ENCODE results near the gene TMPRSS15. TPM values are rescaled to one million over a fixed set of nuclear protein-coding genes. Genes with fewer than 3 reads are reported as not detected.

TMPRSS15 gene
- total RNA-seq, 1 experiment from 2014 or later: not detected

DNA sequence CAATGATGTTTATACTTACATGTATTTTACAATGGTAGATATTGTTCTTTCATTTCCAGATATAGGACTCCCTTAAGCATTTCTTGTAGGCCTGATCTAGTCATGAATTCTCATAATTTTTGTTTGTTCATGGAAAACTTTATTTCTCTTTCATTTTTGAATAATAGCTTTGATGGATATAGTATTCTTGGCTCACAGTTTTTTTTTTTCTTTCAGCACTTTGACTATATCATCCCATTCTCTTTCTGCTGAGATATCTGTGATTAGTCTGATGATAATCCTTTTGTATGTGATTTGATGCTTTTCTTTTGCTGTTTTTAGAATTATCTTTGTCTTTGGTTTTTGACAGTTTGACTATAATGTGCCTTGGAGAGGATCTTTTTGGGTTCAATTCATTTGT, 183.1 kb downstream of the TMPRSS15 start:
- DNase-seq (ENCODE audit: low spot score): no peak
- intact Hi-C loops (cut with micrococcal nuclease; ENCODE audit: unreplicated experiment): no loop called here
- peaks cover 10% of the 10 kb centered on the region for H3K9me3 ChIP-seq (ENCODE audit: low read depth, low read length, poor library complexity, severe bottlenecking)
- no TSS peak for BruUV-seq (replicated peaks)
- POLR2A ChIA-PET (ENCODE audit: low non-redundant PET): interaction anchor here (0.5 kb wide), 1 partner anchor 29 kb away, joined by 4 read pairs; no protein-coding TSS in a partner anchor
- no peak overlapping the region for H3K4me3 ChIP-seq (ENCODE audit: low read depth, low read length, poor library complexity, severe bottlenecking)
- no peaks in the 10 kb centered on the region for H3K27me3 ChIP-seq (replicated peaks; ENCODE audit: insufficient read depth, low read depth, low read length, poor library complexity)
- H3K4me1 ChIP-seq (ENCODE audit: insufficient read depth, low read length, poor library complexity, severe bottlenecking): no peaks in the 10 kb centered on the region
- no peak overlapping the region for H3K27ac ChIP-seq (ENCODE audit: low read depth, low read length, poor library complexity, severe bottlenecking)
- CTCF ChIA-PET: no interaction called here
- TF ChIP-seq EZH2 (IDR thresholded peaks at IDR 0.05; ENCODE audit: borderline replicate concordance, low read depth, low read length, poor library complexity, severe bottlenecking) (no peak), CTCF (conservative IDR thresholded peaks at IDR 0.05; ENCODE audit: low read depth, low read length) (no peak)
- no peaks in the 10 kb centered on the region for H3K36me3 ChIP-seq (ENCODE audit: insufficient read depth, low read length, poor library complexity, severe bottlenecking)

Other genes with a start within 250 kb of the TMPRSS15 start
- gene CHODL, start 159.0 kb downstream of the TMPRSS15 start, total RNA-seq (2021): 0.19 and 0.26 TPM in 2 replicates

Measured in A673 (cell line).